Hepatocyte (in vitro differentiated cells): ENCODE data around the gene TMEM26. TPM values are rescaled to one million over a fixed set of nuclear protein-coding genes. Genes with fewer than 3 reads are reported as not detected.

Source experiments
- DNase-seq: peaks from one replicate; pipeline ENCODE4 v3.0.0-alpha.2; 2016; ENCODE audit warnings: low spot score
- H2AFZ ChIP-seq: fragments of 200-600 bp; sonication (generic); 2 replicates; pipeline ENCODE4 v1.6.0; 2016; ENCODE audit warnings: antibody characterized with exemption, mild to moderate bottlenecking
- H3K27ac ChIP-seq: fragments of 200-600 bp; sonication (generic); 2 replicates; pipeline ENCODE4 v1.5.1; 2016; ENCODE audit warnings: mild to moderate bottlenecking
- H3K27me3 ChIP-seq: fragments of 200-600 bp; sonication (generic); 2 replicates; pipeline ENCODE4 v1.6.1; 2016
- H3K36me3 ChIP-seq: fragments of 200-600 bp; sonication (generic); replicated peaks from 2 replicates; pipeline ENCODE4 v1.5.1; 2016; ENCODE audit warnings: low read depth; ENCODE audit not compliant: insufficient read depth
- H3K4me1 ChIP-seq: fragments of 200-600 bp; sonication (generic); 2 replicates; pipeline ENCODE4 v1.5.1; 2016; ENCODE audit warnings: mild to moderate bottlenecking, moderate library complexity; ENCODE audit not compliant: insufficient read depth
- H3K4me2 ChIP-seq: fragments of 200-600 bp; sonication (generic); 2 replicates; pipeline ENCODE4 v1.6.0; 2016
- H3K4me3 ChIP-seq: fragments of 200-600 bp; sonication (generic); 2 replicates; pipeline ENCODE4 v1.5.1; 2016; ENCODE audit warnings: mild to moderate bottlenecking
- H3K79me2 ChIP-seq: fragments of 200-600 bp; sonication (generic); 2 replicates; pipeline ENCODE4 v1.6.0; 2017; ENCODE audit warnings: mild to moderate bottlenecking
- H3K9me2 ChIP-seq: fragments of 200-600 bp; sonication (generic); replicated peaks from 2 replicates; pipeline ENCODE4 v1.6.0; 2017; ENCODE audit warnings: mild to moderate bottlenecking; ENCODE audit not compliant: insufficient read depth
- H3K9me3 ChIP-seq: fragments of 200-600 bp; sonication (generic); 2 replicates; pipeline ENCODE4 v1.5.1; 2016; ENCODE audit warnings: low read depth, mild to moderate bottlenecking
- H4K20me1 ChIP-seq: fragments of 200-600 bp; sonication (generic); 2 replicates; pipeline ENCODE4 v1.6.0; 2016; ENCODE audit warnings: mild to moderate bottlenecking; ENCODE audit not compliant: insufficient read depth, poor library complexity, severe bottlenecking
- CTCF ChIP-seq: fragments of 200-600 bp; sonication (generic); IDR thresholded peaks from 2 replicates; pipeline ENCODE4 v1.5.1; 2016; ENCODE audit warnings: antibody characterized with exemption, mild to moderate bottlenecking; ENCODE audit not compliant: poor library complexity
- EZH2 ChIP-seq: fragments of 200-600 bp; sonication (generic); IDR thresholded peaks from 2 replicates; pipeline ENCODE4 v1.6.1; 2016; ENCODE audit warnings: antibody characterized with exemption, mild to moderate bottlenecking, borderline replicate concordance
- EZH2phosphoT487 ChIP-seq: fragments of 200-600 bp; sonication (generic); IDR thresholded peaks from one replicate; pipeline ENCODE4 v1.6.1; 2018; ENCODE audit warnings: antibody characterized with exemption, mild to moderate bottlenecking, low read depth, moderate library complexity; ENCODE audit not compliant: unreplicated experiment, severe bottlenecking
- WGBS: methylation state at CpG from one replicate; pipeline ENCODE4 v1.1.6; 2016; ENCODE audit warnings: low lambda C conversion rate; ENCODE audit errors: missing lambda C conversion rate; 5-methylcytosine and 5-hydroxymethylcytosine counted together
- polyA plus RNA-seq: library from polyadenylated mRNA; unstranded; fragments of >200 nt; fragmentation: Nextera tagmentation; extraction: Ambion mirVana; gene quantifications from 2 replicates; pipeline ENCODE4 v1.2.1, GENCODE V29; 2016
- total RNA-seq: library from RNA; depleted of rRNA; stranded (reverse); fragments of >200 nt; gene quantifications from 2 replicates; pipeline ENCODE4 v1.2.3, GENCODE V29; 2014

TMEM26 gene
- total and polyA plus RNA-seq, 2 experiments from 2014 or later: 0.39 to 3.3 TPM

GRCh38 chr10:61487506-61487905 lies 34.3 kb upstream of the TMEM26 start:
- no peaks in the 10 kb centered on the region for H3K9me3 ChIP-seq
- no peaks in the 10 kb centered on the region for H3K4me1 ChIP-seq
- no peak for DNase-seq
- no peaks in the 10 kb centered on the region for H3K36me3 ChIP-seq
- 52% methylated on average over 5 of the region's 5 CpGs for WGBS
- TF ChIP-seq EZH2phosphoT487 (no peak), CTCF (no peak), EZH2 (no peak)
- no peak overlapping the region for H3K4me2 ChIP-seq
- H3K79me2 ChIP-seq: no peaks in the 10 kb centered on the region
- H2AFZ ChIP-seq: no peak overlapping the region
- no peaks in the 10 kb centered on the region for H3K9me2 ChIP-seq
- no peaks in the 10 kb centered on the region for H4K20me1 ChIP-seq
- H3K4me3 ChIP-seq: no peak overlapping the region
- H3K27ac ChIP-seq: no peak overlapping the region
- no peaks in the 10 kb centered on the region for H3K27me3 ChIP-seq

GRCh38 chr10:61486738-61487396 lies 33.7 kb upstream of the TMEM26 start:
- no peak overlapping the region for H3K27ac ChIP-seq
- no peaks in the 10 kb centered on the region for H3K4me1 ChIP-seq
- H2AFZ ChIP-seq: no peak overlapping the region
- no peaks in the 10 kb centered on the region for H3K9me3 ChIP-seq
- no peaks in the 10 kb centered on the region for H4K20me1 ChIP-seq
- H3K79me2 ChIP-seq: no peaks in the 10 kb centered on the region
- no peak overlapping the region for H3K4me2 ChIP-seq
- WGBS: 93% methylated on average over 2 of the region's 2 CpGs
- no peaks in the 10 kb centered on the region for H3K27me3 ChIP-seq
- H3K9me2 ChIP-seq: no peaks in the 10 kb centered on the region
- H3K36me3 ChIP-seq: no peaks in the 10 kb centered on the region
- TF ChIP-seq CTCF (no peak), EZH2phosphoT487 (no peak), EZH2 (no peak)
- DNase-seq: no peak
- H3K4me3 ChIP-seq: no peak overlapping the region

- DNase-seq: no peak
- TF ChIP-seq EZH2 (no peak), CTCF (no peak), EZH2phosphoT487 (no peak)
- Histone ChIP-seq H2AFZ (no peak overlapping the region), H3K27me3 (no peaks in the 10 kb centered on the region), H4K20me1 (no peaks in the 10 kb centered on the region), H3K4me1 (no peaks in the 10 kb centered on the region), H3K79me2 (no peaks in the 10 kb centered on the region), H3K9me2 (no peaks in the 10 kb centered on the region), H3K27ac (no peak overlapping the region), H3K4me2 (no peak overlapping the region), H3K4me3 (no peak overlapping the region), H3K36me3 (no peaks in the 10 kb centered on the region), H3K9me3 (no peaks in the 10 kb centered on the region)
- WGBS: 100% methylated on average over 1 of the region's 1 CpG
These were observed 33.1 kb upstream of the TMEM26 start for GRCh38 chr10:61486251-61486650.
